Left ventricle myocardium superior (tissue), 1 donor: Measurements from ENCODE around the gene GABARAP. TPM values are rescaled to one million over a fixed set of nuclear protein-coding genes. Genes with fewer than 3 reads are reported as not detected.

Source experiments
- ATAC-seq: fragments of 200-7000 bp; cut with Tn5 transposase; one replicate; pipeline ENCODE4 v1.9.1; 2020; ENCODE audit warnings: mild to moderate bottlenecking, moderate library complexity
- DNase-seq: peaks from one replicate; pipeline ENCODE4 v3.0.0-alpha.2; 2020
- intact Hi-C: fragments of 100-400 bp; cut with micrococcal nuclease; formaldehyde crosslinking; loops from one replicate; pipeline ENCODE4 v1.11.0; 2022
- total RNA-seq: library from RNA; stranded (reverse); fragmentation: NEBNext Ultra II Directional; extraction: Animal tissue kit (Norgen Biotek cat#: 25700); gene quantifications from one replicate; pipeline ENCODE4 v1.2.1, GENCODE V29; 2021
- donor health status: DM: no; HTN: yes; CAD: no; lungs with severe emphysema.

The GABARAP gene
- total RNA-seq, 1 donor from 2014 or later, result 456 TPM

- intact Hi-C loops, result no loop called here
- DNase-seq, result no peak
- ATAC-seq, result no peak
These were observed 20.1 kb upstream of the GABARAP start, which contains the start of gene CLDN7 for GRCh38 chr17:7262192-7262934. Gene CLDN7 (minus strand): TSS chr17:7262478. CDS start chr17:7262043, 435 bp downstream.

GRCh38 chr17:7261379-7262191 is 19.3 kb upstream of the GABARAP start:
- DNase-seq (no peak), ATAC-seq (peak; percentile 33)
- intact Hi-C loops, result no loop called here

- ATAC-seq (peak; percentile 70), DNase-seq (peak; percentile 53)
- intact Hi-C loops, result no loop called here
These were observed 18.6 kb upstream of the GABARAP start for GRCh38 chr17:7260651-7261378.

GRCh38 chr17:7260151-7260550 is 17.9 kb upstream of the GABARAP start:
- intact Hi-C loops, result no loop called here
- ATAC-seq (peak; percentile 6), DNase-seq (no peak)

- DNase-seq, result no peak
- intact Hi-C loops, result no loop called here
- no peak for ATAC-seq
These were observed 17.3 kb upstream of the GABARAP start for GRCh38 chr17:7259555-7259889.

- ATAC-seq (no peak), DNase-seq (no peak)
- intact Hi-C loops, result no loop called here
These were observed 16.7 kb upstream of the GABARAP start for GRCh38 chr17:7258731-7259554.

- DNase-seq (no peak), ATAC-seq (no peak)
- intact Hi-C loops, result no loop called here
These were observed 14.7 kb upstream of the GABARAP start for GRCh38 chr17:7256766-7257456.

GRCh38 chr17:7254511-7254910 is 12.3 kb upstream of the GABARAP start:
- intact Hi-C loops, result no loop called here
- DNase-seq (no peak), ATAC-seq (no peak)

GRCh38 chr17:7253082-7253481 is 10.8 kb upstream of the GABARAP start:
- DNase-seq (no peak), ATAC-seq (no peak)
- intact Hi-C loops, result no loop called here

GRCh38 chr17:7252176-7253043 is 10.2 kb upstream of the GABARAP start, which contains the start of gene ELP5:
Gene ELP5 (plus strand): TSS chr17:7252215. CDS start chr17:7252551, 336 bp downstream.
- intact Hi-C loops, result no loop called here
- DNase-seq (peak; percentile 96), ATAC-seq (peak; percentile 80)

GRCh38 chr17:7251661-7252175 is 9.5 kb upstream of the GABARAP start, which contains the start of gene CTDNEP1:
Gene CTDNEP1 (minus strand): TSS chr17:7251734. CDS start chr17:7251296, 438 bp downstream.
- ATAC-seq, result peak; percentile 94
- DNase-seq, result peak; percentile 99
- intact Hi-C loops, result no loop called here

- no peak for ATAC-seq
- peak; percentile 41 for DNase-seq
- intact Hi-C loops, result no loop called here
These were observed 8.7 kb upstream of the GABARAP start for GRCh38 chr17:7250695-7251627.

GRCh38 chr17:7249830-7250229 is 7.6 kb upstream of the GABARAP start:
- DNase-seq (no peak), ATAC-seq (no peak)
- intact Hi-C loops, result no loop called here

GRCh38 chr17:7249214-7249613 is 7.0 kb upstream of the GABARAP start:
- intact Hi-C loops, result no loop called here
- DNase-seq (no peak), ATAC-seq (no peak)

- intact Hi-C loops, result no loop called here
- ATAC-seq, result no peak
- DNase-seq, result no peak
These were observed 6.5 kb upstream of the GABARAP start for GRCh38 chr17:7248796-7249195.

- DNase-seq (no peak), ATAC-seq (no peak)
- intact Hi-C loops, result no loop called here
These were observed 4.5 kb upstream of the GABARAP start for GRCh38 chr17:7246779-7247178.
